Panc1 (cell line): ENCODE measurements around the gene ASB2. TPM values are rescaled to one million over a fixed set of nuclear protein-coding genes. Genes with fewer than 3 reads are reported as not detected.

Source experiments
- ATAC-seq: fragments of 200-7000 bp; cut with Tn5 transposase; 2 replicates; pipeline ENCODE4 v1.9.1; 2020; ENCODE audit warnings: mild to moderate bottlenecking, moderate library complexity
- BruUV-seq: library from RNA; stranded (reverse); fragments of 400-500 nt; replicated peaks from 2 replicates; lab custom pipeline; 2021; lab: Mats Ljungman, UMichigan
- CTCF ChIA-PET: fragments of 300-600 bp; sonication (Branson Sonifier 250); formaldehyde crosslinking; loops from one replicate; lab custom pipeline; 2022; ENCODE audit warnings: antibody characterized with exemption; lab: Charles Lee
- POLR2A ChIA-PET: fragments of 300-600 bp; sonication (Branson Sonifier 250); formaldehyde crosslinking; loops from one replicate; lab custom pipeline; 2022; ENCODE audit warnings: antibody characterized with exemption; lab: Charles Lee
- DNase-seq: peaks from one replicate; pipeline ENCODE4 v3.0.0-alpha.2; 2010; ENCODE audit warnings: low read depth, low spot score
- H3K27ac ChIP-seq: 2 replicates; pipeline ENCODE4 v1.5.1; 2011; ENCODE audit warnings: mild to moderate bottlenecking, low read length, inconsistent platforms
- H3K27me3 ChIP-seq: fragments of 200-500 bp; sonication (Bioruptor generic); 2 replicates; pipeline ENCODE4 v1.6.0; 2014; ENCODE audit warnings: low read length, inconsistent platforms; ENCODE audit not compliant: control insufficient read depth, insufficient read depth
- H3K36me3 ChIP-seq: fragments of 200-500 bp; sonication (Bioruptor generic); 2 replicates; pipeline ENCODE4 v1.5.1; 2014; ENCODE audit warnings: inconsistent platforms, mild to moderate bottlenecking, low read length, moderate library complexity; ENCODE audit not compliant: control insufficient read depth, insufficient read depth
- H3K4me1 ChIP-seq: 2 replicates; pipeline ENCODE4 v1.5.1; 2011; ENCODE audit warnings: inconsistent platforms, mild to moderate bottlenecking, low read length, moderate library complexity; ENCODE audit not compliant: control insufficient read depth, insufficient read depth
- H3K4me3 ChIP-seq, 2 experiments: 2 replicates each; pipeline ENCODE4 v1.5.1; 2011 to 2012; ENCODE audit warnings: low read depth in 2 of 2, low read length in 2 of 2, mild to moderate bottlenecking in 2 of 2, inconsistent platforms in 1 of 2, moderate library complexity in 1 of 2
- H3K9me3 ChIP-seq: fragments of 200-500 bp; sonication (Bioruptor generic); 2 replicates; pipeline ENCODE4 v1.5.1; 2014; ENCODE audit warnings: low read depth, mild to moderate bottlenecking, inconsistent platforms, low read length, moderate library complexity; ENCODE audit not compliant: control insufficient read depth, insufficient read depth
- CTCF ChIP-seq: fragments of 450-650 bp; IDR thresholded peaks from 2 replicates; pipeline ENCODE4 v1.5.1; 2017; ENCODE audit warnings: mild to moderate bottlenecking
- POLR2AphosphoS5 ChIP-seq: IDR thresholded peaks from 2 replicates; pipeline ENCODE4 v1.6.1; 2012; ENCODE audit warnings: mild to moderate bottlenecking, low read depth, low read length, moderate library complexity
- REST ChIP-seq, 2 experiments: IDR thresholded peaks; 2 replicates each; pipeline ENCODE4 v1.6.1; 2011 to 2012; ENCODE audit warnings: low read depth in 2 of 2, control low read depth in 1 of 2, low read length in 1 of 2, mild to moderate bottlenecking in 1 of 2, moderate library complexity in 1 of 2; ENCODE audit not compliant: insufficient read depth in 1 of 2
- SIN3A ChIP-seq: IDR thresholded peaks from 2 replicates; pipeline ENCODE4 v1.6.1; 2012; ENCODE audit warnings: low read depth, mild to moderate bottlenecking, low read length, moderate library complexity, borderline replicate concordance; ENCODE audit not compliant: insufficient read depth
- TCF7L2 ChIP-seq: IDR thresholded peaks from 2 replicates; pipeline ENCODE4 v1.6.1; 2011; ENCODE audit warnings: mild to moderate bottlenecking, low read depth, low read length, inconsistent platforms
- in situ Hi-C: cut with HindIII; loops from 2 replicates; pipeline ENCODE4 v1.10.0; 2016; ENCODE audit warnings: low sequenced_read_pairs, low pct_unique_long_range_greater_than_20kb
- intact Hi-C: fragments of 100-400 bp; cut with micrococcal nuclease; formaldehyde crosslinking; loops from one replicate; pipeline ENCODE4 v1.10.0; 2022; ENCODE audit not compliant: unreplicated experiment
- total RNA-seq: library from RNA; stranded (reverse); gene quantifications from one replicate; pipeline ENCODE4 v1.2.1, GENCODE V29; 2021; ENCODE audit not compliant: unreplicated experiment

ASB2 gene
- total RNA-seq, 1 experiment from 2014 or later: 0.28 TPM

DNA sequence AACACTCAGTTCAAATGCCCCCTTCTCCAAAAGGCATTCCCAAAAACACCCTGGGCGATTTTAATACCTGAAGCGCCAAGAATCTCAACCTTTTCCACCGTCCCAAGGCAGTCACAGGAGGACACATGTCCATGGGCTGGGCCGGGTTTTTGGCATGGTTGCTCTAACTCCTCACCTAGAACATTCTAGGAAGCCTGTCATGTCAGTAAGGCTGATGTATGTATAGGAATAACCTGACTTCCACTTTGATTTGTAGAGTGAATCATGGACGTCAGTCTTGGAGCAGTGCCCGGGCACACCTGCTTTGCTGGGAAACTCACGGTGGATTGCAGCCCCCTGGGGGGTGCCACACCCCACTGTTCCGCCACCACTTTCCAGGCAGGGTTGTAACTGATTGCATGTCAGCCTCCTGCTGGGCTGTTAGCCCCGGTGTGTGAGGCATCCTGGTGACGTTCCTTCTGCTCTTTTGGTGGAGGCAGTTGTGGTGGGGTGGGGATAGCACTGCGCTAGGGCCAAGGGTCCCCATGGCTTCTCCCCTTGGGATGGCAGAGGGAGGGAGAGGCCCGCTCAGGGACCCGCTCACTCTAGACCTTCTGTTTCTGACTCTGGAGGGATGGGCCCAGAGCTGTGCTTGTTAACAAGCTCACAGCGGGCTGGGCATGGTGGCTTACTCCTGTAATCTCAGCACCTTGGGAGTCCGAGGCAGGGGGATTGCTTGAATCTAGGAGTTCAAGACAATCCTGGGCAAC is 84.4 kb downstream of the ASB2 start:
- 0 out of 2 replicates have a peak, but pooled peaks cover 3% of the 10 kb centered on the region for H3K27me3 ChIP-seq
- no peaks in the 10 kb centered on the region for H3K4me1 ChIP-seq
- in situ Hi-C loops (no loop called here), intact Hi-C loops (loop anchor here (2.0 to 5.0 kb wide), 2 partner anchors 150 to 243 kb away; no protein-coding TSS in a partner anchor)
- CTCF ChIA-PET: interaction anchor here (0.7 kb wide), 1 partner anchor 497 kb away, joined by 3 read pairs; no protein-coding TSS in a partner anchor
- POLR2A ChIA-PET: no interaction called here
- DNase-seq (no peak), ATAC-seq (no peak)
- H3K9me3 ChIP-seq: no peaks in the 10 kb centered on the region
- BruUV-seq: no TSS peak
- H3K27ac ChIP-seq: no peak overlapping the region
- H3K4me3 ChIP-seq: no peak overlapping the region
- TF ChIP-seq POLR2AphosphoS5 (no peak), TCF7L2 (no peak), SIN3A (no peak), CTCF (no peak), REST (IDR thresholded peaks at IDR 0.05; ENCODE audit: insufficient read depth in 1 of 2, low read depth in 2 of 2, low read length in 1 of 2) (no peak)
- no peaks in the 10 kb centered on the region for H3K36me3 ChIP-seq

DNA sequence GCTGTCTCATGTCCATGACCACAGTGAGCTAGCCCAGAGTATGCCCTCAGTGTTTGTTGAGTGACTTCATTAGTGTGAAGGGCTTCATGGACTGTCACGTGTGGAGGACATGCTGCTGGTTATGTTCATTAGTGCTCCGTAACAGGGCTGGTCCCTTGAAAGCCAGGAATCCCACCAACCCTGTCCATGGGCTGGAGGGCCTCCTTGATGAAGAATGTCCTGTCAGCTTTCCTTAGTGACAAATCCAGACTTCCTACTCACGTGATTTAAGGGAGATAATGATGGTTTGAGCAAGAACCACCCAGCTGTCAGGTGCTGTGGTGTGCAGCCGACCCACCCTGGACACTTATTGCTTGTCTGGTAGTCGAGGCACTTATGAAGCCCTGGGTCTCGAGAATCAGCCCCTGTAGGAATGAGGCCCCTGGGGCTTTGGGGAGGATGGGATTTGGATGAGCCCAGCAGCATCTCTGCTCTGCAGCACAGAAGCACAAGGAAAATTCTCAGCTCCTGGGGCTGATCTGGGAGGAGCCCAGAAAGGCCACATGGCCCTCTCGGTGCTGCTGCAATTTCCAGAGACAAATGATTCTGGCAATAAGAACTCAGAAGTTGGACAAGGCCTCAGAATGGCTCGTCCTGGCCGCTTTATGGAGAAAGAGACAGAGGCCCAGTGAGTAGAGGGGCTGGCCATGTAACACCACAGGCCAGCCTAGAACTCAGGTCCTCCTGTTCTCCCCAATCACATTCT is 86.5 kb downstream of the ASB2 start:
- H3K4me1 ChIP-seq: no peaks in the 10 kb centered on the region
- TF ChIP-seq REST (IDR thresholded peaks at IDR 0.05; ENCODE audit: insufficient read depth in 1 of 2, low read depth in 2 of 2, low read length in 1 of 2) (no peak), CTCF (no peak), TCF7L2 (no peak), SIN3A (no peak), POLR2AphosphoS5 (no peak)
- H3K9me3 ChIP-seq: no peaks in the 10 kb centered on the region
- H3K36me3 ChIP-seq: no peaks in the 10 kb centered on the region
- POLR2A ChIA-PET: no interaction called here
- H3K4me3 ChIP-seq: no peak overlapping the region
- DNase-seq (no peak), ATAC-seq (no peak)
- BruUV-seq: no TSS peak
- H3K27ac ChIP-seq: no peak overlapping the region
- intact Hi-C loops (loop anchor here (5.0 kb wide), 1 partner anchor 148 kb away; no protein-coding TSS in a partner anchor), in situ Hi-C loops (no loop called here)
- 0 out of 2 replicates have a peak, but pooled peaks cover 3% of the 10 kb centered on the region for H3K27me3 ChIP-seq
- CTCF ChIA-PET: no interaction called here
